K562 (cell line): ENCODE measurements around the gene CPT1B. TPM values are rescaled to one million over a fixed set of nuclear protein-coding genes. Genes with fewer than 3 reads are reported as not detected.
A peak's percentile ranks its signal among the peaks of the same experiment; 100 is the strongest.

Source experiments
- ATAC-seq: fragments of 200-7000 bp; cut with Tn5 transposase; 3 replicates; pipeline ENCODE4 v1.9.1; 2020; ENCODE audit warnings: moderate library complexity
- BruUV-seq: library from RNA; stranded (reverse); fragments of 400-500 nt; replicated peaks from 2 replicates; lab custom pipeline; 2021; lab: Mats Ljungman, UMichigan
- CTCF ChIA-PET: fragments of 300-600 bp; formaldehyde crosslinking; extraction: SDS; loops from one replicate; lab custom pipeline; 2021; ENCODE audit warnings: low intra/inter-chr PET ratio; lab: Yijun Ruan, JAX
- POLR2A ChIA-PET: fragments of 300-600, 350-650 bp; sonication (Branson Sonifier 250); formaldehyde crosslinking; extraction: SDS; loops from one replicate; lab custom pipeline; 2021; ENCODE audit warnings: antibody characterized with exemption, inconsistent platforms; lab: Yijun Ruan, JAX
- DNase-seq, 4 experiments: peaks; one replicate each; pipeline versions ENCODE4 v3.0.0 to v3.0.0-alpha.2; 2011 to 2018; ENCODE audit warnings: low spot score in 3 of 4, mixed read lengths in 3 of 4; ENCODE audit errors: extremely low read depth in 1 of 4
- FAIRE-seq: peaks from 2 replicates; lab custom pipeline; 2011; peaks lifted over from hg19 to GRCh38; lab: Jason Lieb, UNC
- H2AFZ ChIP-seq: 2 replicates; pipeline ENCODE4 v1.6.0; 2011; ENCODE audit warnings: low read depth, low read length, control low read depth, inconsistent platforms
- H3K27ac ChIP-seq: fragments of 200-600 bp; 3 replicates; pipeline ENCODE4 v1.8.0; 2011; ENCODE audit warnings: low read depth, mild to moderate bottlenecking, control low read depth, inconsistent platforms, low read length, moderate library complexity, mixed read lengths; ENCODE audit errors: extremely low read depth
- H3K27me3 ChIP-seq, 2 experiments: fragments of 300-600 bp in 1 of 2; 2 replicates in 1 of 2; 3 replicates in 1 of 2; pipeline versions ENCODE4 v1.6.0 to v1.8.0; 2011; ENCODE audit warnings: inconsistent platforms in 2 of 2, low read length in 2 of 2, mild to moderate bottlenecking in 1 of 2, mixed read lengths in 1 of 2, moderate library complexity in 1 of 2; ENCODE audit not compliant: control insufficient read depth in 2 of 2, insufficient read depth in 2 of 2
- H3K36me3 ChIP-seq: fragments of 300-600 bp; 3 replicates; pipeline ENCODE4 v1.8.0; 2011; ENCODE audit warnings: mild to moderate bottlenecking, low read length, inconsistent platforms; ENCODE audit not compliant: control insufficient read depth, insufficient read depth
- H3K4me1 ChIP-seq, 2 experiments: fragments of 200-600 bp in 1 of 2; replicated peaks in 1 of 2; 2 replicates in 1 of 2; 3 replicates in 1 of 2; pipeline versions ENCODE4 v1.5.1 to v1.8.0; 2011; ENCODE audit warnings: inconsistent platforms in 2 of 2, low read length in 2 of 2, mild to moderate bottlenecking in 1 of 2, mixed read lengths in 1 of 2, moderate library complexity in 1 of 2; ENCODE audit not compliant: control insufficient read depth in 2 of 2, insufficient read depth in 2 of 2
- H3K4me2 ChIP-seq: 2 replicates; pipeline ENCODE4 v1.6.1; 2011; ENCODE audit warnings: low read length, control low read depth, inconsistent platforms, mixed read lengths; ENCODE audit not compliant: insufficient read depth
- H3K4me3 ChIP-seq: fragments of 200-600 bp; sonication (generic), shearing (Covaris generic); 2 replicates; pipeline ENCODE4 v1.5.1; 2016; ENCODE audit warnings: control low read depth, inconsistent platforms
- H3K79me2 ChIP-seq: fragments of 200-600 bp; 3 replicates; pipeline ENCODE4 v1.8.0; 2011; ENCODE audit warnings: low read length, inconsistent platforms; ENCODE audit not compliant: control insufficient read depth, insufficient read depth
- H3K9ac ChIP-seq, 2 experiments: 2 replicates each; pipeline versions ENCODE4 v1.6.0 to v1.6.1; 2011; ENCODE audit warnings: low read depth in 2 of 2, low read length in 2 of 2, control low read depth in 1 of 2, inconsistent platforms in 1 of 2, mild to moderate bottlenecking in 1 of 2, mixed read lengths in 1 of 2; ENCODE audit not compliant: insufficient read depth in 1 of 2
- H3K9me1 ChIP-seq: one replicate; pipeline ENCODE4 v1.6.0; 2011; ENCODE audit warnings: inconsistent platforms, mild to moderate bottlenecking, low read length, moderate library complexity; ENCODE audit not compliant: control insufficient read depth, insufficient read depth
- H3K9me3 ChIP-seq: replicated peaks from 2 replicates; pipeline ENCODE4 v1.5.1; 2011; ENCODE audit warnings: low read depth, low read length, inconsistent platforms; ENCODE audit not compliant: control insufficient read depth, insufficient read depth
- H4K20me1 ChIP-seq: replicated peaks from 2 replicates; pipeline ENCODE4 v1.6.1; 2011; ENCODE audit warnings: low read length, inconsistent platforms, mixed read lengths; ENCODE audit not compliant: control insufficient read depth, insufficient read depth
- CBFB ChIP-seq: sonication (generic); formaldehyde crosslinking; IDR thresholded peaks from 2 replicates; pipeline ENCODE4 v1.4.0; 2020; ENCODE audit warnings: mild to moderate bottlenecking, missing genetic modification reagents
- CREM ChIP-seq: IDR thresholded peaks from 2 replicates; pipeline ENCODE4 v1.6.1; 2014; ENCODE audit warnings: antibody characterized with exemption, low read depth
- DDX20 ChIP-seq: fragments of 450-650 bp; IDR thresholded peaks from 2 replicates; pipeline ENCODE4 v1.6.1; 2016; ENCODE audit warnings: missing genetic modification characterization, low read depth, mild to moderate bottlenecking, missing compliant biosample characterization, moderate library complexity
- FOXP1 ChIP-seq: sonication (generic); formaldehyde crosslinking; IDR thresholded peaks from 2 replicates; pipeline ENCODE4 v1.8.0; 2022; ENCODE audit warnings: mild to moderate bottlenecking, missing genetic modification reagents
- KDM1A ChIP-seq, 2 experiments: fragments of 450-650 bp; IDR thresholded peaks; 2 replicates each; pipeline ENCODE4 v1.6.1; 2016; ENCODE audit warnings: mild to moderate bottlenecking in 2 of 2
- NCOA6 ChIP-seq: fragments of 450-650 bp; IDR thresholded peaks from 2 replicates; pipeline ENCODE4 v1.6.1; 2017; ENCODE audit warnings: mild to moderate bottlenecking
- SIRT6 ChIP-seq: IDR thresholded peaks from one replicate; pipeline ENCODE4 v1.6.1; 2012; ENCODE audit warnings: low read depth, mild to moderate bottlenecking, control low read depth, inconsistent platforms, low read length, moderate library complexity
- SRF ChIP-seq, 2 experiments: fragments of 250-450, 450-650 bp in 1 of 2; sonication (Bioruptor Pico) in 1 of 2; sonication (generic) in 1 of 2; formaldehyde crosslinking; IDR thresholded peaks; 2 replicates each; pipeline versions ENCODE4 v1.5.0 to v1.5.1; 2020 to 2022; ENCODE audit warnings: mild to moderate bottlenecking in 1 of 2, missing genetic modification reagents in 1 of 2
- ZBED1 ChIP-seq: IDR thresholded peaks from 2 replicates; pipeline ENCODE4 v1.6.1; 2014
- ZNF197 ChIP-seq: fragments of 200-800 bp; sonication (Bioruptor generic); IDR thresholded peaks from 2 replicates; pipeline ENCODE4 v1.6.1; 2016; ENCODE audit warnings: low read depth, missing genetic modification characterization, missing compliant biosample characterization
- WGBS: fragments of 100-300 bp; shearing (Covaris generic); methylation state at CpG from one replicate; pipeline ENCODE4 v1.1.6; 2016; ENCODE audit warnings: low coverage, mixed read lengths; ENCODE audit not compliant: insufficient coverage; ENCODE audit errors: missing lambda C conversion rate; 5-methylcytosine and 5-hydroxymethylcytosine counted together
- in situ Hi-C: fragments of 300-500 bp; cut with MboI; formaldehyde crosslinking; loops from 4 replicates; pipeline ENCODE4 v1.15.0; 2018; ENCODE audit warnings: inconsistent platforms, mixed read lengths
- intact Hi-C: fragments of 100-400 bp; cut with micrococcal nuclease; formaldehyde crosslinking; loops from 2 replicates; pipeline ENCODE4 v1.14.2; 2022
- polyA plus RNA-seq, 8 experiments: library from polyadenylated mRNA; depleted of rRNA in 4 of 8; stranded (reverse) in 5 of 8; unstranded in 3 of 8; fragments of >200 nt; fragmentation: Nextera tagmentation in 2 of 8; fragmentation: Illumina TruSeq in 1 of 8; extraction: Ambion mirVana in 2 of 8; extraction: Trizol in 1 of 8; gene quantifications; 2 replicates each; pipeline versions ENCODE4 v1.2.1 to v1.2.3, GENCODE V29; 2011 to 2014; ENCODE audit warnings: inconsistent platforms in 1 of 8, missing spikeins in 1 of 8
- total RNA-seq, 7 experiments: library from RNA; depleted of rRNA in 6 of 7; stranded (reverse); fragments of >200 nt in 6 of 7; fragmentation: Illumina TruSeq in 2 of 7; extraction: Trizol in 2 of 7; gene quantifications; 2 replicates each; pipeline versions ENCODE4 v1.2.1 to v1.2.3, GENCODE V29; 2011 to 2021; ENCODE audit warnings: low replicate concordance in 1 of 7
- TF ChIP-seq, protein P1 (sequence below): fragments of 250-450 bp; sonication (Bioruptor Pico); IDR thresholded peaks from 2 replicates; pipeline ENCODE4 v1.4.0; 2020; ENCODE audit warnings: mild to moderate bottlenecking, moderate library complexity
- TF ChIP-seq, protein P2 (sequence below): sonication (generic); formaldehyde crosslinking; IDR thresholded peaks from 2 replicates; pipeline ENCODE4 v1.8.1; 2022; ENCODE audit warnings: missing genetic modification reagents

CPT1B gene
- total and polyA plus RNA-seq, 9 of the 15 experiments (the other 6 are each of a cell fraction or from before 2014, with no cell fraction given): 0.35 to 6.1 (median 2.6) TPM

DNA sequence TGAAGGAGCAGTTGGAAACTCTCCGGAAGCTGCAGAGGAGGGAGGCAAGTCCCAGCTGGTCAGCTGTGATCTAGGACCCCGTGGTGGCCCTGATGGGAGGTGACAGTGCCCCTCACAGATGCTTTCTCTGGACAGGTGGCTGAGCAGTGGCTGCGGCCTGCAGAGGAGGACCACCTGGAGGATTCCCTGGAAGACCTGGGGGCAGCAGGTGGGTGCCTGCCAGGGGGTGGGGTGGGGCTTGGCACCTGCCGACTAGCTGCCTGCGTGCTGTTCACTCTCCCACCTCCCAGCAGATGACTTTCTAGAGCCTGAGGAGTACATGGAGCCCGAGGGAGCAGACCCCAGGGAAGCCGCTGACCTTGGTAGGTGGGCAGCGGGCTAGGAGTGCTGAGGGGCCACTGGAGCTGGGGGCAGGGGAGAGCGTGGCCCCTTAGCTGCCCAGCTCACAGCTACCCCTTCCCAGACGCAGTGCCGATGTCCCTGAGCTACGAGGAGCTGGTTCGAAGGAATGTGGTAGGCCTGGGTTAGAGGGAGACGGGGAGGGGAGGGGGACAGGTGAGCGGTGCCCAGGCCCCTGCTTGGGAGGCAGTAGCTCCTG, 55.9 kb downstream of the CPT1B start:
- ATAC-seq: no peak
- no peak for DNase-seq
- 91% methylated on average over 8 of the region's 15 CpGs for WGBS
- Histone ChIP-seq H3K9me3 (no peaks in the 10 kb centered on the region), H4K20me1 (peaks cover 12% of the 10 kb centered on the region; the same call in 1 of the 2 replicates), H3K27me3 (no peaks in the 10 kb centered on the region), H3K4me3 (no peak overlapping the region), H3K36me3 (peaks cover 64% of the 10 kb centered on the region; the same call in 1 of the 3 replicates), H3K79me2 (peaks cover 34% of the 10 kb centered on the region), H3K27ac (no peak overlapping the region), H3K9ac (peak overlapping the region in 1 of 2 experiments; percentile 9; a peak in 1 of 4 replicates), H3K9me1 (no peaks in the 10 kb centered on the region), H3K4me2 (no peak overlapping the region), H3K4me1 (peaks cover 8 to 46% of the 10 kb centered on the region in 2 experiments; a peak in 4 of 5 replicates), H2AFZ (no peak overlapping the region)
- no TSS peak for BruUV-seq
- ChIA-PET POLR2A (interaction anchor here (0.5 to 5.3 kb wide), 9 partner anchors 8 to 331 kb away, joined by 3 to 65 read pairs (median 4); partner anchors contain the start of genes LMF2, NCAPH2 and SYCE3), CTCF (no interaction called here)
- FAIRE-seq: no peak
- in situ Hi-C loops: loop anchor here (5.0 kb wide), 1 partner anchor 45 kb away; no protein-coding TSS in a partner anchor
- intact Hi-C loops: no loop called here
- TF ChIP-seq, protein P1, sequence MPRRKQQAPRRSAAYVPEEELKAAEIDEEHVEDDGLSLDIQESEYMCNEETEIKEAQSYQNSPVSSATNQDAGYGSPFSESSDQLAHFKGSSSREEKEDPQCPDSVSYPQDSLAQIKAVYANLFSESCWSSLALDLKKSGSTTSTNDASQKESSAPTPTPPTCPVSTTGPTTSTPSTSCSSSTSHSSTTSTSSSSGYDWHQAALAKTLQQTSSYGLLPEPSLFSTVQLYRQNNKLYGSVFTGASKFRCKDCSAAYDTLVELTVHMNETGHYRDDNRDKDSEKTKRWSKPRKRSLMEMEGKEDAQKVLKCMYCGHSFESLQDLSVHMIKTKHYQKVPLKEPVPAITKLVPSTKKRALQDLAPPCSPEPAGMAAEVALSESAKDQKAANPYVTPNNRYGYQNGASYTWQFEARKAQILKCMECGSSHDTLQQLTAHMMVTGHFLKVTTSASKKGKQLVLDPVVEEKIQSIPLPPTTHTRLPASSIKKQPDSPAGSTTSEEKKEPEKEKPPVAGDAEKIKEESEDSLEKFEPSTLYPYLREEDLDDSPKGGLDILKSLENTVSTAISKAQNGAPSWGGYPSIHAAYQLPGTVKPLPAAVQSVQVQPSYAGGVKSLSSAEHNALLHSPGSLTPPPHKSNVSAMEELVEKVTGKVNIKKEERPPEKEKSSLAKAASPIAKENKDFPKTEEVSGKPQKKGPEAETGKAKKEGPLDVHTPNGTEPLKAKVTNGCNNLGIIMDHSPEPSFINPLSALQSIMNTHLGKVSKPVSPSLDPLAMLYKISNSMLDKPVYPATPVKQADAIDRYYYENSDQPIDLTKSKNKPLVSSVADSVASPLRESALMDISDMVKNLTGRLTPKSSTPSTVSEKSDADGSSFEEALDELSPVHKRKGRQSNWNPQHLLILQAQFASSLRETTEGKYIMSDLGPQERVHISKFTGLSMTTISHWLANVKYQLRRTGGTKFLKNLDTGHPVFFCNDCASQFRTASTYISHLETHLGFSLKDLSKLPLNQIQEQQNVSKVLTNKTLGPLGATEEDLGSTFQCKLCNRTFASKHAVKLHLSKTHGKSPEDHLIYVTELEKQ: no peak
- TF ChIP-seq DDX20 (tag) (no peak), FOXP1 (CRISPR knock-in tag) (no peak), ZBED1 (no peak), SIRT6 (no peak), CBFB (CRISPR knock-in tag) (no peak), ZNF197 (CRISPR knock-in tag) (no peak), SRF (CRISPR knock-in tag; IDR thresholded peaks at IDR 0.05) (no peak), NCOA6 (no peak), CREM (no peak), KDM1A (IDR thresholded peaks at IDR 0.05) (no peak)
- TF ChIP-seq, protein P2, sequence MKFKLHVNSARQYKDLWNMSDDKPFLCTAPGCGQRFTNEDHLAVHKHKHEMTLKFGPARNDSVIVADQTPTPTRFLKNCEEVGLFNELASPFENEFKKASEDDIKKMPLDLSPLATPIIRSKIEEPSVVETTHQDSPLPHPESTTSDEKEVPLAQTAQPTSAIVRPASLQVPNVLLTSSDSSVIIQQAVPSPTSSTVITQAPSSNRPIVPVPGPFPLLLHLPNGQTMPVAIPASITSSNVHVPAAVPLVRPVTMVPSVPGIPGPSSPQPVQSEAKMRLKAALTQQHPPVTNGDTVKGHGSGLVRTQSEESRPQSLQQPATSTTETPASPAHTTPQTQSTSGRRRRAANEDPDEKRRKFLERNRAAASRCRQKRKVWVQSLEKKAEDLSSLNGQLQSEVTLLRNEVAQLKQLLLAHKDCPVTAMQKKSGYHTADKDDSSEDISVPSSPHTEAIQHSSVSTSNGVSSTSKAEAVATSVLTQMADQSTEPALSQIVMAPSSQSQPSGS (CRISPR knock-in tag): no peak
